Lung (tissue), 12 donors: Measurements from ENCODE around the gene TBC1D22A. TPM values are rescaled to one million over a fixed set of nuclear protein-coding genes. Genes with fewer than 3 reads are reported as not detected.

Experiments used
- ATAC-seq: fragments of 200-7000 bp; cut with Tn5 transposase; one replicate; pipeline ENCODE4 v1.9.1; 2020; ENCODE audit warnings: moderate number of reproducible peaks; ENCODE audit not compliant: insufficient read depth, low FRiP score
- DNase-seq, 3 donors: peaks; one replicate each; pipeline ENCODE4 v3.0.0-alpha.2; 2013 to 2017
- H3K27ac ChIP-seq, 2 donors: one replicate each; pipeline ENCODE4 v1.5.1; 2013; ENCODE audit warnings: mild to moderate bottlenecking in 2 of 2, moderate library complexity in 2 of 2, control low read depth in 1 of 2, inconsistent platforms in 1 of 2, low read depth in 1 of 2, low read length in 1 of 2
- H3K27me3 ChIP-seq, 3 donors: one replicate each; pipeline ENCODE4 v1.5.1; 2013; ENCODE audit warnings: low read length in 2 of 3; ENCODE audit not compliant: control insufficient read depth in 3 of 3, insufficient read depth in 3 of 3
- H3K36me3 ChIP-seq, 4 donors: one replicate each; pipeline ENCODE4 v1.5.1; 2013; ENCODE audit warnings: low read length in 4 of 4, mild to moderate bottlenecking in 1 of 4, moderate library complexity in 1 of 4; ENCODE audit not compliant: control insufficient read depth in 4 of 4, insufficient read depth in 4 of 4
- H3K4me1 ChIP-seq, 5 donors: one replicate each; pipeline ENCODE4 v1.5.1; 2013; ENCODE audit warnings: low read length in 5 of 5, mild to moderate bottlenecking in 2 of 5, moderate library complexity in 1 of 5; ENCODE audit not compliant: control insufficient read depth in 5 of 5, insufficient read depth in 5 of 5
- H3K4me3 ChIP-seq: one replicate; pipeline ENCODE4 v1.5.1; 2013; ENCODE audit warnings: mild to moderate bottlenecking, control low read depth, moderate library complexity
- H3K9ac ChIP-seq, 2 donors: one replicate each; pipeline ENCODE4 v1.5.1; 2013; ENCODE audit warnings: low read length in 2 of 2, control low read depth in 1 of 2; ENCODE audit not compliant: insufficient read depth in 1 of 2
- H3K9me3 ChIP-seq, 4 donors: one replicate each; pipeline ENCODE4 v1.5.1; 2013; ENCODE audit warnings: low read length in 3 of 4, mild to moderate bottlenecking in 1 of 4, moderate library complexity in 1 of 4; ENCODE audit not compliant: control insufficient read depth in 4 of 4, insufficient read depth in 3 of 4
- WGBS, 2 donors: extraction: QIAGEN DNeasy Blood & Tissue Kit; methylation state at CpG; one replicate each; pipeline ENCODE4 v1.1.7; 2013; 5-methylcytosine and 5-hydroxymethylcytosine counted together
- polyA plus RNA-seq, 2 donors: library from polyadenylated mRNA; stranded (reverse); fragments of 200-250 nt; gene quantifications; one replicate each; pipeline ENCODE4 v1.2.1, GENCODE V29; 2013
- total RNA-seq, 2 donors: library from RNA; depleted of rRNA in 1 of 2; stranded (reverse); fragments of >200 nt in 1 of 2; gene quantifications; one replicate each; pipeline ENCODE4 v1.2.1, GENCODE V29; 2014 to 2021
- TF ChIP-seq, protein P1 (sequence below): IDR thresholded peaks from 2 replicates; pipeline ENCODE4 v1.5.1; 2012; ENCODE audit warnings: mild to moderate bottlenecking; ENCODE audit errors: control extremely low read depth, extremely low read depth
- donor health status: control.
- donor health status: control.
- donor health status: Bipolar disorder and iron deficiency.
- donor health status: healthy.
- donor health status: DM: yes; HTN: yes; CAD: no.

TBC1D22A gene
- total and polyA plus RNA-seq, 4 donors, result 20.2 to 38.4 (median 21.0) TPM

DNA sequence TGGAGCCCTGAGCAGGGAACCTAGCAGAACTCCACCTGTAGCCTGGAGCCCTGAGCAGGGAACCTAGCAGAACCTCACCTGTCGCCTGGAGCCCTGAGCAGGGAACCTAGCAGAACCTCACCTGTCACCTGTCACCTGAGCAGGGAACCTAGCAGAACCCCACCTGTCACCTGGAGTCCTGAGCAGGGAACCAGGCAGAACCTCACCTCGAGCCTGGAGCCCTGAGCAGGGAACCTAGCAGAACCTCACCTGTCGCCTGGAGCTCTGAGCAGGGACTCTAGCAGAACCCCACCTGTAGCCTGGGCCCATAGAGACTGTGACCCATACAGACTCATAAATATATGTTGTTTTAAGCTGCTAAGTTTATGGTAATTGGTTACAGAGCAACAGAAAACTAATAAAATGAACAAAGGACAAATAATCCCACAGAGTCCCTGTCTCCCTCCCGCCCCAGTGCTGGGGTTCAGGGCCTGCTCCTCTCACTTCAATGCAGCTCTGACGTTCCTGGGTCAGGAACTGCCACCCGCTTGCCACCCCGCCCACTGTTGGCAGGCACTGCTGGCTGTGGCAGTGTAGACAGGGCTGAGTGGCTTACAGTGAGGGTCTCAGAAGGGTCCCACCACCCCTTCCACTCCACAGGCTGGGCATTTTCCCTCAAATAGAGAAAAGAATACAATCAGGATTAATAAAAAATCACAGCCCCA lies 259.1 kb downstream of the TBC1D22A start:
- no peaks in the 10 kb centered on the region for H3K9me3 ChIP-seq
- no peaks in the 10 kb centered on the region for H3K27me3 ChIP-seq
- 88 to 96% methylated on average over 7 of the region's 7 CpGs for WGBS, 2 donors
- ATAC-seq (no peak), DNase-seq (no peak)
- H3K27ac ChIP-seq, result no peak overlapping the region
- H3K9ac ChIP-seq, result no peak overlapping the region
- peaks cover 0 to 13% (median 6%) of the 10 kb centered on the region in 5 donors for H3K4me1 ChIP-seq
- TF ChIP-seq, protein P1, sequence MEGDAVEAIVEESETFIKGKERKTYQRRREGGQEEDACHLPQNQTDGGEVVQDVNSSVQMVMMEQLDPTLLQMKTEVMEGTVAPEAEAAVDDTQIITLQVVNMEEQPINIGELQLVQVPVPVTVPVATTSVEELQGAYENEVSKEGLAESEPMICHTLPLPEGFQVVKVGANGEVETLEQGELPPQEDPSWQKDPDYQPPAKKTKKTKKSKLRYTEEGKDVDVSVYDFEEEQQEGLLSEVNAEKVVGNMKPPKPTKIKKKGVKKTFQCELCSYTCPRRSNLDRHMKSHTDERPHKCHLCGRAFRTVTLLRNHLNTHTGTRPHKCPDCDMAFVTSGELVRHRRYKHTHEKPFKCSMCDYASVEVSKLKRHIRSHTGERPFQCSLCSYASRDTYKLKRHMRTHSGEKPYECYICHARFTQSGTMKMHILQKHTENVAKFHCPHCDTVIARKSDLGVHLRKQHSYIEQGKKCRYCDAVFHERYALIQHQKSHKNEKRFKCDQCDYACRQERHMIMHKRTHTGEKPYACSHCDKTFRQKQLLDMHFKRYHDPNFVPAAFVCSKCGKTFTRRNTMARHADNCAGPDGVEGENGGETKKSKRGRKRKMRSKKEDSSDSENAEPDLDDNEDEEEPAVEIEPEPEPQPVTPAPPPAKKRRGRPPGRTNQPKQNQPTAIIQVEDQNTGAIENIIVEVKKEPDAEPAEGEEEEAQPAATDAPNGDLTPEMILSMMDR, result no peak
- H3K36me3 ChIP-seq, result peaks cover 0 to 4% (median 0%) of the 10 kb centered on the region in 4 donors
- no peak overlapping the region for H3K4me3 ChIP-seq

DNA sequence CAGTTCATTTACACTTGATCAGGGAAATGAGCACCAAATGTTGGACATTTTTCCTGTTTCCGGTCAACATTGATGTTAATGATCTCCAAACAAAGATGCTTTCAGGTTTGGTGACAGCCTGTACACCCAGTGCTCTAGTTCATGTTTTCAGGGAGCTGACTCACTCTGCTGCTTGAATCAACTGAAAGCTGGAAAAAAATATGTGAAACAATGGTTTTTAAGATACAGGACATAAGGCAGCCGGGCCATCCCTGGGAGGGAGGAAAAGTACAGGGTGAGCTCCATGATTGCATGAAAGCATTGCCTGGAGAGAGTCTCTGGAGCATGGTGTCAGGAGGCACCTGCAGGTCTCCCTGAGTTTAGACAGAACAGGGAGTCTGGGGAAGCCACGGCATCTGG lies 259.6 kb downstream of the TBC1D22A start:
- H3K27me3 ChIP-seq, result no peaks in the 10 kb centered on the region
- no peak overlapping the region for H3K4me3 ChIP-seq
- TF ChIP-seq, protein P1, result no peak
- no peaks in the 10 kb centered on the region for H3K9me3 ChIP-seq
- no peak overlapping the region for H3K9ac ChIP-seq
- H3K36me3 ChIP-seq, result peaks cover 0 to 4% (median 0%) of the 10 kb centered on the region in 4 donors
- 95 to 98% methylated on average over 3 of the region's 3 CpGs for WGBS, 2 donors
- ATAC-seq, result no peak
- H3K4me1 ChIP-seq, result peaks cover 0 to 13% (median 6%) of the 10 kb centered on the region in 5 donors
- no peak for DNase-seq
- no peak overlapping the region for H3K27ac ChIP-seq

DNA sequence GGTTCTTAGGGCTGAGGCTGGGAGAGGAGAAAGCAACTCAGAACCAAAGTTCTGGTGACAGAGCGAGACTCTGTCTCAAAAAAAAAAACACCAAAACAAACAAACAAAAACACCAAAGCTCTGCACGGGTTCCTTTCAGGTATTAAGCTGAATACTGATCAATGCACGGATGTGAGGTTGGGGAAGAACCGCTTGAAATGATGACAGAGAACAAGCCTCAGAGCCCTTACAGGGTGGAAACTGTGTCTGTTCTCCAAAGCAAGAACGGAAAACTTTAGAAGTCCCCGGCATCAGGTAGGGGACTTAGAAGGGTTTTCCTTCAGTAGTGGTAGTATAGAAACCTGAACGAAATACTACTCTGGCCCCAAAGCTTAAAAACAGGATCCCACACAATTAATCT lies 260.0 kb downstream of the TBC1D22A start:
- no peak overlapping the region for H3K9ac ChIP-seq
- H3K27me3 ChIP-seq, result no peaks in the 10 kb centered on the region
- H3K36me3 ChIP-seq, result peaks cover 0 to 4% (median 0%) of the 10 kb centered on the region in 4 donors
- DNase-seq (no peak), ATAC-seq (no peak)
- 95% methylated on average over 7 of the region's 7 CpGs for WGBS, 2 donors
- TF ChIP-seq, protein P1, result no peak
- H3K4me1 ChIP-seq, result peaks cover 0 to 13% (median 6%) of the 10 kb centered on the region in 5 donors
- H3K27ac ChIP-seq, result no peak overlapping the region
- no peaks in the 10 kb centered on the region for H3K9me3 ChIP-seq
- H3K4me3 ChIP-seq, result no peak overlapping the region
